Vagina (tissue), 2 donors: ENCODE results near the gene TMTC1. TPM values are rescaled to one million over a fixed set of nuclear protein-coding genes. Genes with fewer than 3 reads are reported as not detected.

Experiments used
- DNase-seq, 2 donors: peaks; one replicate each; pipeline ENCODE4 v3.0.0-alpha.2; 2017; ENCODE audit errors: extremely low spot score in 2 of 2
- H3K27ac ChIP-seq: fragments of 200-600 bp; sonication (generic); one replicate; pipeline ENCODE4 v1.5.1; 2019
- H3K27me3 ChIP-seq: fragments of 200-600 bp; sonication (generic); one replicate; pipeline ENCODE4 v1.5.1; 2019
- H3K36me3 ChIP-seq, 2 donors: fragments of 200-600 bp; sonication (generic); one replicate each; pipeline ENCODE4 v1.5.1; 2017 to 2019
- H3K4me1 ChIP-seq: fragments of 200-600 bp; sonication (generic); one replicate; pipeline ENCODE4 v1.5.1; 2019
- H3K4me3 ChIP-seq, 2 donors: fragments of 200-600 bp; sonication (generic); 1 replicate in 1 of 2; 2 replicates in 1 of 2; pipeline ENCODE4 v1.5.1; 2016 to 2019
- H3K9me3 ChIP-seq: fragments of 200-600 bp; sonication (generic); one replicate; pipeline ENCODE4 v1.5.1; 2019
- POLR2A ChIP-seq, 2 donors: fragments of 450-650 bp; IDR thresholded peaks; one replicate each; pipeline ENCODE4 v1.6.1; 2017; ENCODE audit warnings: antibody characterized with exemption in 2 of 2, mild to moderate bottlenecking in 2 of 2, moderate library complexity in 2 of 2
- POLR2AphosphoS5 ChIP-seq, 2 donors: sonication (generic); formaldehyde crosslinking; IDR thresholded peaks; one replicate each; pipeline ENCODE4 v1.9.0; 2017; ENCODE audit warnings: antibody characterized with exemption in 2 of 2, mild to moderate bottlenecking in 2 of 2, low read depth in 1 of 2; ENCODE audit not compliant: insufficient read depth in 1 of 2
- intact Hi-C: fragments of 100-400 bp; cut with DNase I; formaldehyde crosslinking; loops from one replicate; pipeline ENCODE4 v1.15.1; 2023
- total RNA-seq: library from RNA; depleted of rRNA; stranded (reverse); fragments of >200 nt; gene quantifications from one replicate; pipeline ENCODE4 v1.2.3, GENCODE V29; 2016
- TF ChIP-seq, protein P1 (sequence below), 3 experiments: fragments of 450-650 bp in 2 of 3; fragments of 200-600 bp in 1 of 3; sonication (generic) in 1 of 3; IDR thresholded peaks; one replicate each; pipeline ENCODE4 v1.5.1; 2017 to 2019; ENCODE audit warnings: antibody characterized with exemption in 3 of 3, mild to moderate bottlenecking in 2 of 3, moderate library complexity in 2 of 3

TMTC1 gene
- total RNA-seq, 1 donor from 2014 or later = 63.8 TPM

DNA sequence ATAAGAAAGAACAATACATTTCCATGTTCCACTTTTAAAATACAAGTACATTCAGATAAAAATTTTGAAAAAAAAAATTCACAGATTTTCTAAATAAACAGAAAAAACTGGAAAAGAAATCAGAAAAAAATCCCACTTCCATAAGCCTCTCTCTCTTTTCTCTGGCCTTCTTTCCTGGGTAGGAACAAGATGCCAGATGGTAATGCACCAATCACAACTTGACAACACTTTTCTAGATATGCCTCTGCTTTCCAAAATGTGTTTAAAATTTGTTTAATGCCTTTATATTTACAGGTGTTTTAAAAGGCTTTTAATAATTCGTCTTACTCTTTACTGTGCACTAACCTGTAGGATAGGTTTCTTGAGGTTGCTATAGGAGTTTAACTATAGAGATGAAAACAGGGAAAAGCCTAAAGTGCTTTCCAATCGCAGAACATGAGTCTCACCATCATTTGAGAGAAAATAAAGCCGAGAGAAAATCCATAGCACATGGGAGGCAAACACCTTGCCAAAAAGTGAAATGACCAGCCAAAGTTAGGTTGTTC is 74.2 kb downstream of the TMTC1 start:
- Histone ChIP-seq H3K4me1 (peaks cover 17% of the 10 kb centered on the region), H3K9me3 (no peaks in the 10 kb centered on the region), H3K27me3 (no peaks in the 10 kb centered on the region), H3K36me3 (no peaks in the 10 kb centered on the region), H3K4me3 (no peak overlapping the region), H3K27ac (no peak overlapping the region)
- DNase-seq = no peak
- intact Hi-C loops = no loop called here
- TF ChIP-seq POLR2A (IDR thresholded peaks at IDR 0.05) (no peak), POLR2AphosphoS5 (IDR thresholded peaks at IDR 0.05; ENCODE audit: insufficient read depth in 1 of 2, low read depth in 1 of 2) (no peak)
- TF ChIP-seq, protein P1, sequence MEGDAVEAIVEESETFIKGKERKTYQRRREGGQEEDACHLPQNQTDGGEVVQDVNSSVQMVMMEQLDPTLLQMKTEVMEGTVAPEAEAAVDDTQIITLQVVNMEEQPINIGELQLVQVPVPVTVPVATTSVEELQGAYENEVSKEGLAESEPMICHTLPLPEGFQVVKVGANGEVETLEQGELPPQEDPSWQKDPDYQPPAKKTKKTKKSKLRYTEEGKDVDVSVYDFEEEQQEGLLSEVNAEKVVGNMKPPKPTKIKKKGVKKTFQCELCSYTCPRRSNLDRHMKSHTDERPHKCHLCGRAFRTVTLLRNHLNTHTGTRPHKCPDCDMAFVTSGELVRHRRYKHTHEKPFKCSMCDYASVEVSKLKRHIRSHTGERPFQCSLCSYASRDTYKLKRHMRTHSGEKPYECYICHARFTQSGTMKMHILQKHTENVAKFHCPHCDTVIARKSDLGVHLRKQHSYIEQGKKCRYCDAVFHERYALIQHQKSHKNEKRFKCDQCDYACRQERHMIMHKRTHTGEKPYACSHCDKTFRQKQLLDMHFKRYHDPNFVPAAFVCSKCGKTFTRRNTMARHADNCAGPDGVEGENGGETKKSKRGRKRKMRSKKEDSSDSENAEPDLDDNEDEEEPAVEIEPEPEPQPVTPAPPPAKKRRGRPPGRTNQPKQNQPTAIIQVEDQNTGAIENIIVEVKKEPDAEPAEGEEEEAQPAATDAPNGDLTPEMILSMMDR (IDR thresholded peaks at IDR 0.05) = no peak

DNA sequence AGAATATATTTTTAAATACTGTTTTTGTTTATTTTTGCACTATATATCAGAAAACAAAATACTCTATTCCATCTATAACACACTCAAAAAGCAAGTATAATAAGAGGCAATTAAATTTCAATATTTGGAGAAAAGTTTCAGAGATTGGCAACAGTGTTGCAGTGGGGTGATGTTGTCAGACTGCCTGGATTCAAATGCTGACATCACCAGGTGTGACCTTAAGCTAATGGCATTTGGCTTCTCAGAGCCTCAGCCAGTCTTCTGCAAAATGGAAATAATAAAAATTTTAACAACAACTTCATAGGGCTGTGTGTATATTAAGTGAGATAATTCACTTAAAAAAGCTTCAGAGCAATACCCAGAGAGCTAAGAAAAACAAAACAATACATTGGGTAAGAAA is 74.7 kb downstream of the TMTC1 start:
- no peaks in the 10 kb centered on the region for H3K9me3 ChIP-seq
- peaks cover 17% of the 10 kb centered on the region for H3K4me1 ChIP-seq
- H3K36me3 ChIP-seq = no peaks in the 10 kb centered on the region
- DNase-seq = no peak
- H3K27ac ChIP-seq = no peak overlapping the region
- intact Hi-C loops = no loop called here
- H3K4me3 ChIP-seq = no peak overlapping the region
- H3K27me3 ChIP-seq = no peaks in the 10 kb centered on the region
- TF ChIP-seq, protein P1 (IDR thresholded peaks at IDR 0.05) = no peak
- no peak for TF ChIP-seq POLR2A (IDR thresholded peaks at IDR 0.05)
- TF ChIP-seq POLR2AphosphoS5 (IDR thresholded peaks at IDR 0.05; ENCODE audit: insufficient read depth in 1 of 2, low read depth in 1 of 2) = no peak

DNA sequence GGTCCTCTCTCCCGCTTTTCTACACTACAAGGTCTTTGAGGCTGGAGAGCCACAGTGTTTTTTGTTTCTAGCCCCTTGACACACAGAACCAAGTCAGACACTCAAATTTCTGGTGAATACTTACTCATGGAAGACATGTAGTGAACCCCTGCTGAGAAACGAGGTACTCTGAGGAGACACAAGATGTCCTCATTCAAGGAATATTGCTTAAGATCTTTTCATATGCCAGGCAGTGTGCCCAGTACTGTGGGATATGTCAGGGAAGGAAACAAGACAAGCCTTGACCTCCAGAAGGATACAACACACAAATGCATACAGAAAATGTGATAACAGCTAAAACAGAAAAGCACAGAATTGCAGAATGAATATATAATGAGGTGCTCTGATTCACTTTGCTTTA is 75.9 kb downstream of the TMTC1 start:
- intact Hi-C loops = no loop called here

DNA sequence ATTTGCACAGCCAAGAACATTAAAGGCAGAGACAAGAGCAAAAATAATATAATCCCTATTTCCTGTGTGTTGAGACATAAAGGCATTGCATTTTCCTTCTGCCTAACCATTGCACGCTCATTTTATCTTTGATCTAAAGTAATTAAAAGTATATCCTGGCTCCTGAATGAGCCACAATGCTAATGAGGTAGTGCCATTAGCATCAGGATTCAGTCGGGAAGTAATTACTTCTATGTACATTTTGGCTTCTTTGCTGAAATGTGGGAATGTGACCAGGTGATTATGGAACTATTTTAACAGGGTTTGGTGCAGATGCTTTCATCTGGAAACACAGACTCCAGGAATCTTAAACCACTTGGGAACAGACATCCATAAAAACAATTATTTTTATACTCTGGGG is 77.4 kb downstream of the TMTC1 start:
- TF ChIP-seq POLR2AphosphoS5 (IDR thresholded peaks at IDR 0.05; ENCODE audit: insufficient read depth in 1 of 2, low read depth in 1 of 2) (no peak), POLR2A (IDR thresholded peaks at IDR 0.05) (no peak)
- TF ChIP-seq, protein P1 (IDR thresholded peaks at IDR 0.05) = no peak
- no peak for DNase-seq
- intact Hi-C loops = no loop called here
- no peaks in the 10 kb centered on the region for H3K27me3 ChIP-seq
- H3K4me3 ChIP-seq = no peak overlapping the region
- no peaks in the 10 kb centered on the region for H3K36me3 ChIP-seq
- H3K9me3 ChIP-seq = no peaks in the 10 kb centered on the region
- no peak overlapping the region for H3K27ac ChIP-seq
- peaks cover 14% of the 10 kb centered on the region for H3K4me1 ChIP-seq

More for the DNA sequence above, 75.9 kb downstream of the TMTC1 start:
- Histone ChIP-seq H3K9me3 (no peaks in the 10 kb centered on the region), H3K4me1 (peaks cover 17% of the 10 kb centered on the region), H3K36me3 (no peaks in the 10 kb centered on the region), H3K4me3 (no peak overlapping the region), H3K27ac (no peak overlapping the region), H3K27me3 (no peaks in the 10 kb centered on the region)
- TF ChIP-seq, protein P1 (IDR thresholded peaks at IDR 0.05) = no peak
- TF ChIP-seq POLR2AphosphoS5 (IDR thresholded peaks at IDR 0.05; ENCODE audit: insufficient read depth in 1 of 2, low read depth in 1 of 2) (no peak), POLR2A (IDR thresholded peaks at IDR 0.05) (no peak)
- DNase-seq = no peak

DNA sequence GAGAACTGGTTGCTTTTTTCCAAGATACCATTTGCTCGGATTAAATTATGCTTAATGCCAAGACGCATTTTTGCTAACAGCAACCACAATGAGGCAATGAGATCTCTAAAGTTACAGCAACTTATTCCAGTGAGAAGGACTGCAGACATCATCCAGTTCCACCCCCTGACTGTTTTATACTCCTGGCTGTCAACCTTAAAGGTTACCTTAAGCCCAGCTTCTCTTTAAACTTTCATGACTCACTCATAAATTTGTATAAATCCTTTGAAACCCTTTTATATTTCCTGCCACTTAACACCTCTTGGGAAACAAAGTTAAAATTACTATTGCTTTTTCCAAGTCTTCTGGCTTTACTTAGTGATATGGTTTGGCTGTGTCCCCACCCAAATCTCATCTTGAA is 80.2 kb downstream of the TMTC1 start:
- Histone ChIP-seq H3K4me1 (no peaks in the 10 kb centered on the region), H3K27ac (no peak overlapping the region), H3K27me3 (no peaks in the 10 kb centered on the region), H3K4me3 (no peak overlapping the region), H3K9me3 (no peaks in the 10 kb centered on the region), H3K36me3 (peaks cover 0 to 3% of the 10 kb centered on the region in 2 donors)
- no peak for DNase-seq
- intact Hi-C loops = no loop called here
- TF ChIP-seq POLR2A (IDR thresholded peaks at IDR 0.05) = no peak
- TF ChIP-seq POLR2AphosphoS5 (IDR thresholded peaks at IDR 0.05; ENCODE audit: insufficient read depth in 1 of 2, low read depth in 1 of 2) = no peak
- TF ChIP-seq, protein P1 (IDR thresholded peaks at IDR 0.05) = no peak
